DMS 273 treated with DMSO at 0.1 percent for 48 hours (cell line): ENCODE data around the gene LGALS9.
A peak's percentile ranks its signal among the peaks of the same experiment; 100 is the strongest.

Source experiments
- DNase-seq: peaks from one replicate; lab custom pipeline; 2025; lab: John Stamatoyannopoulos, UW

The LGALS9 gene

GRCh38 chr17:27630607-27631410, at the start of gene LGALS9:
Gene LGALS9, plus strand, starts transcription at chr17:27631188. Its CDS starts 78 bp downstream, at chr17:27631266.
- no peak for DNase-seq

GRCh38 chr17:27582696-27583095, 48.3 kb upstream of the LGALS9 start:
- DNase-seq, result no peak

GRCh38 chr17:27585153-27585681, 45.8 kb upstream of the LGALS9 start:
- DNase-seq, result no peak

- DNase-seq, result no peak
These were observed 45.2 kb upstream of the LGALS9 start for GRCh38 chr17:27585792-27586191.

GRCh38 chr17:27586203-27586721, 44.7 kb upstream of the LGALS9 start:
- DNase-seq, result no peak

GRCh38 chr17:27588354-27588753, 42.6 kb upstream of the LGALS9 start:
- no peak for DNase-seq

GRCh38 chr17:27590864-27591263, 40.1 kb upstream of the LGALS9 start:
- no peak for DNase-seq

GRCh38 chr17:27591986-27592385, 39.0 kb upstream of the LGALS9 start:
- DNase-seq, result no peak

GRCh38 chr17:27593232-27593856, 37.6 kb upstream of the LGALS9 start:
- DNase-seq, result no peak

GRCh38 chr17:27593857-27594255, 37.1 kb upstream of the LGALS9 start:
- no peak for DNase-seq

- no peak for DNase-seq
These were observed 35.8 kb upstream of the LGALS9 start for GRCh38 chr17:27595208-27595607.

GRCh38 chr17:27596096-27596495, 34.9 kb upstream of the LGALS9 start:
- no peak for DNase-seq

- DNase-seq, result no peak
These were observed 34.3 kb upstream of the LGALS9 start for GRCh38 chr17:27596566-27597187.

- no peak for DNase-seq
These were observed 33.8 kb upstream of the LGALS9 start for GRCh38 chr17:27597188-27597580.

- no peak for DNase-seq
These were observed 33.1 kb upstream of the LGALS9 start for GRCh38 chr17:27597783-27598320.

- no peak for DNase-seq
These were observed 32.5 kb upstream of the LGALS9 start for GRCh38 chr17:27598337-27599050.

- DNase-seq, result no peak
These were observed 30.5 kb upstream of the LGALS9 start for GRCh38 chr17:27600471-27600870.

- DNase-seq, result peak; percentile 11
These were observed 29.7 kb upstream of the LGALS9 start for GRCh38 chr17:27601069-27601974.

- no peak for DNase-seq
These were observed 29.0 kb upstream of the LGALS9 start for GRCh38 chr17:27601975-27602302.

- no peak for DNase-seq
These were observed 28.1 kb upstream of the LGALS9 start for GRCh38 chr17:27602721-27603420.
